ENCODE measurements around the gene CHRFAM7A. TPM values are rescaled to one million over a fixed set of nuclear protein-coding genes. Genes with fewer than 3 reads are reported as not detected.
A peak's percentile ranks its signal among the peaks of the same experiment; 100 is the strongest.
"Not testable (repeated sequence)": the region's sequence is repeated elsewhere in the genome, so short reads cannot be mapped to it uniquely, and the experiment has no call there.

Gene CHRFAM7A
- 10 to 100 TPM in 1 of 6 donors, 1 to 10 TPM in 5; 1.6 to 19.9 (median 4.3) TPM for total RNA-seq

- ATAC-seq (ENCODE audit: low FRiP score in 2 of 2) = peak; percentile 63 to 90
- not testable (repeated sequence) for H3K27ac ChIP-seq, DNase-seq, H3K9me3 ChIP-seq, H3K4me1 ChIP-seq, H3K4me3 ChIP-seq, H3K27me3 ChIP-seq, H3K36me3 ChIP-seq
- WGBS, 2 donors = no CpG with 5 or more reads among the region's 74 CpGs
Observed at GRCh38 chr15:30392766-30393663, at the start of gene CHRFAM7A. CHRFAM7A (minus strand) TSS chr15:30393540; CDS start chr15:30383351, 10,189 bp downstream.

DNA sequence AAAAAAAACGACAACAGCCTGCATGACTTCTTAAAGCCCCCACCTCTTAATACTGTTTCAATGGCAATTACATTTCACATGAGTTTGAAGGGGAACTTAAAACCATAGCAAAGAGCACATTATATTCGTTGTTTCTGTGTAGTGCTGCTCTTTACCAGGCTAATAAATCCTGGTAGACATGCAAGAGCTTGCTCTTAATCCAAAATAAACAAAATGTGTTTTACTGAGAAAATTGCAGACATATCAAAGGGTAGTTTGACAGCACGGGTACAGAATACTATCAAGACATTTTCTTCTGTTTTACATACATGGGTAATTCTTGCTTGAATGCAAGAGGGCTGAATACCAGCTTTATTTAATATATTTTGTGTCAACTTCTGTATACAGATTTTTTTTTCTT lies 45.0 kb upstream of the CHRFAM7A start:
- H3K27me3 ChIP-seq; H3K9me3 ChIP-seq; DNase-seq; ATAC-seq (ENCODE audit: low FRiP score in 2 of 2); H3K4me1 ChIP-seq; H3K27ac ChIP-seq; H3K4me3 ChIP-seq; H3K36me3 ChIP-seq: not testable (repeated sequence)
- 46% methylated on average over 2 of the region's 3 CpGs; no CpG with 5 or more reads in 1 of the 2 donors for WGBS, 2 donors

DNA sequence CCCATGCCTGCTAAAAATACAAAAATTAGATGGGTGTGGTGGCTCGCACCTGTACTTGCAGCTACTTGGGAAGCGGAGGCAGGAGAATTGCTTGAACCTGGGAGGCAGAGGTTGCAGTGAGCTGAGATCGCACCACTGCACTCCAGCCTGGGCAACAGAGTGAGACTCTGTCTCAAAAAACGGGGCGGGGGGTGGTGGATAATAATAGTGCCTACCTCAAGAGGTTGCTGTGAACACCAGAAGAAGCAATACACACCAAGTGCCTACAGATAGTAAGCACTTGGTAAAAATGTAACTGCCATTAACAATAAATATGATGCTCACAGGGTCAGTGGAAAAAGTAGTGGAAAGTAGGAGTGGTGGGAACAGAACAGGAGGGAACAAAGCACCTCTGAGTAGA lies 42.5 kb upstream of the CHRFAM7A start:
- H3K36me3 ChIP-seq; H3K4me1 ChIP-seq; H3K4me3 ChIP-seq; H3K27ac ChIP-seq; H3K27me3 ChIP-seq; ATAC-seq (ENCODE audit: low FRiP score in 2 of 2); DNase-seq; H3K9me3 ChIP-seq: not testable (repeated sequence)
- WGBS, 2 donors = 98 to 100% methylated on average over 3 to 4 of the region's 5 CpGs

DNA sequence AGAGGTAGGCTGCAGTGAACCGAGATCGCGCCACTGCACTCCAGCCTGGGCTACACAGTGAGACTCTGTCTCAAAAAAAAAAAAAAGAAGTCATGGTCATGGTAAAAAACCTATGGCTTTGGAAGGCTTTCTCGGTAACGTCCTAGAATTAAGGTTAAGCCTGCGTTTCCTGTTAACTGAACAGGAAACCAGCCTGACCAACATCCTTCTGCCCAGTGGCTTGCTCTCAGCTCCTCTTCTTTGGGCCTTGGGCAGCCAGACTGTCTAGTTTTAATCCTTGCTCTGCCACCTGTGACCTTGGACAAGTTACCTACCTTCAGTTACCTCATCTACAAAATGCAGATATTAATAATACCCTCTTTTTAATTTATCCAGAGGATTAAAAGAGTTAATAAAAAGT lies 27.4 kb upstream of the CHRFAM7A start:
- DNase-seq; H3K36me3 ChIP-seq; H3K4me3 ChIP-seq; H3K27ac ChIP-seq; H3K9me3 ChIP-seq; H3K27me3 ChIP-seq; ATAC-seq (ENCODE audit: low FRiP score in 2 of 2); H3K4me1 ChIP-seq: not testable (repeated sequence)
- WGBS, 2 donors = 66 to 77% methylated on average over 6 of the region's 6 CpGs

- no CpG with 5 or more reads among the region's 7 CpGs for WGBS, 2 donors
- H3K4me1 ChIP-seq = not testable (repeated sequence)
Observed at GRCh38 chr15:30414160-30414559, 20.8 kb upstream of the CHRFAM7A start, which contains the start of gene GOLGA8R. GOLGA8R (minus strand) TSS chr15:30414260; CDS start chr15:30414162, 98 bp downstream.

DNA sequence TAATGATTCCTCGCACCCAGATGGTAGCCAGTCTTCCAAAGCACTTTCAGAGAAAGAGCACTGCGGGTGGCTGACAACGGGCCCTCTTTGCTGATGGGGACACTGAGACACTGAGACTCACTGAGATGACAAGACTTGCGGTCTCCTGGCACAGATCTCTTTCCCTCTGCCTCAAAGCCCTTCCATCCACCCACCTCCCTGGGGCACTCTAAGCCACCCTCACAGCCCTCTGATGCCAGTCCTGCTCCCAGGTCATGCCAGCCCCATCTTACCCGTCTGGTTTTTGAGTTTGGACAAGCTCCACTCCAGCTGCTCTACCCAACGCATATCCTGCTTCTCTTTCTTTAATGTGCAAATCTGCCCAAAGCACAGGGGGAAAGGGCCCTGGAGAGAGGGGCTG lies 14.3 kb upstream of the CHRFAM7A start:
- not testable (repeated sequence) for H3K36me3 ChIP-seq; H3K27me3 ChIP-seq; H3K27ac ChIP-seq; H3K9me3 ChIP-seq; ATAC-seq (ENCODE audit: low FRiP score in 2 of 2); DNase-seq; H3K4me3 ChIP-seq; H3K4me1 ChIP-seq
- 70 to 88% methylated on average over 2 to 6 of the region's 6 CpGs for WGBS, 2 donors

More at GRCh38 chr15:30414160-30414559, 20.8 kb upstream of the CHRFAM7A start, which contains the start of gene GOLGA8R:
- not testable (repeated sequence) for ATAC-seq (ENCODE audit: low FRiP score in 2 of 2); H3K27me3 ChIP-seq; H3K4me3 ChIP-seq; H3K27ac ChIP-seq; H3K9me3 ChIP-seq; H3K36me3 ChIP-seq; DNase-seq

GRCh38 chr15:30398988-30399387 lies 5.6 kb upstream of the CHRFAM7A start:
- not testable (repeated sequence) for H3K9me3 ChIP-seq; H3K27me3 ChIP-seq; H3K4me3 ChIP-seq; H3K4me1 ChIP-seq; ATAC-seq (ENCODE audit: low FRiP score in 2 of 2); H3K27ac ChIP-seq; H3K36me3 ChIP-seq
- WGBS, 2 donors = no CpG with 5 or more reads among the region's 6 CpGs
- peak; percentile 46 to 65 for DNase-seq
- TF ChIP-seq, protein P1, sequence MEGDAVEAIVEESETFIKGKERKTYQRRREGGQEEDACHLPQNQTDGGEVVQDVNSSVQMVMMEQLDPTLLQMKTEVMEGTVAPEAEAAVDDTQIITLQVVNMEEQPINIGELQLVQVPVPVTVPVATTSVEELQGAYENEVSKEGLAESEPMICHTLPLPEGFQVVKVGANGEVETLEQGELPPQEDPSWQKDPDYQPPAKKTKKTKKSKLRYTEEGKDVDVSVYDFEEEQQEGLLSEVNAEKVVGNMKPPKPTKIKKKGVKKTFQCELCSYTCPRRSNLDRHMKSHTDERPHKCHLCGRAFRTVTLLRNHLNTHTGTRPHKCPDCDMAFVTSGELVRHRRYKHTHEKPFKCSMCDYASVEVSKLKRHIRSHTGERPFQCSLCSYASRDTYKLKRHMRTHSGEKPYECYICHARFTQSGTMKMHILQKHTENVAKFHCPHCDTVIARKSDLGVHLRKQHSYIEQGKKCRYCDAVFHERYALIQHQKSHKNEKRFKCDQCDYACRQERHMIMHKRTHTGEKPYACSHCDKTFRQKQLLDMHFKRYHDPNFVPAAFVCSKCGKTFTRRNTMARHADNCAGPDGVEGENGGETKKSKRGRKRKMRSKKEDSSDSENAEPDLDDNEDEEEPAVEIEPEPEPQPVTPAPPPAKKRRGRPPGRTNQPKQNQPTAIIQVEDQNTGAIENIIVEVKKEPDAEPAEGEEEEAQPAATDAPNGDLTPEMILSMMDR (IDR thresholded peaks at IDR 0.05) = peak in 5 of 6 experiments; percentile 19 to 53 (median 40)

DNA sequence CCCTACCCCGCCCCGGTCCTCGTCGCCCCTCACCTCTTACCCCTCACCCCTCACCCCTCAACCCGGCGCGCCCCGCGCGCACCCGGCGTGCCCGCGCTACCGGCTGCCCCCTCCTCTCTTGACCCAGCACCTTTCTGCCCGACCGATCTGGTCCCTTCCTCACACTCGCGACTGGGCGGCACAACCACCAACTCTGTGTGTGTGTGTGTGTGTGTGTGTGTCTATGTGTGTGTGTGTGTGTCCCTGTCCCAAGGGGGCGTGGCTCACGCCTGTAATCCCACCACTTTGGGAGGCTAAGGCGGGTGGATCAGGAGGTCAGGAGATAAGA lies 288 bp upstream of the CHRFAM7A start:
- not testable (repeated sequence) for H3K4me3 ChIP-seq, DNase-seq, H3K36me3 ChIP-seq, H3K9me3 ChIP-seq, H3K4me1 ChIP-seq, H3K27me3 ChIP-seq, H3K27ac ChIP-seq
- WGBS, 2 donors = no CpG with 5 or more reads among the region's 23 CpGs
- peak; percentile 53 to 63 for ATAC-seq (ENCODE audit: low FRiP score in 2 of 2)

- H3K36me3 ChIP-seq; H3K9me3 ChIP-seq; H3K4me3 ChIP-seq; H3K27me3 ChIP-seq; ATAC-seq (ENCODE audit: low FRiP score in 2 of 2); H3K4me1 ChIP-seq; H3K27ac ChIP-seq; DNase-seq: not testable (repeated sequence)
- no CpG with 5 or more reads among the region's 6 CpGs for WGBS, 2 donors
Observed at GRCh38 chr15:30386318-30386887, 6.9 kb downstream of the CHRFAM7A start.

GRCh38 chr15:30377082-30377413 lies 16.3 kb downstream of the CHRFAM7A start:
- no CpG with 5 or more reads among the region's 5 CpGs for WGBS, 2 donors
- ATAC-seq (ENCODE audit: low FRiP score in 2 of 2) = peak in 1 of 2 donors; percentile 57

DNA sequence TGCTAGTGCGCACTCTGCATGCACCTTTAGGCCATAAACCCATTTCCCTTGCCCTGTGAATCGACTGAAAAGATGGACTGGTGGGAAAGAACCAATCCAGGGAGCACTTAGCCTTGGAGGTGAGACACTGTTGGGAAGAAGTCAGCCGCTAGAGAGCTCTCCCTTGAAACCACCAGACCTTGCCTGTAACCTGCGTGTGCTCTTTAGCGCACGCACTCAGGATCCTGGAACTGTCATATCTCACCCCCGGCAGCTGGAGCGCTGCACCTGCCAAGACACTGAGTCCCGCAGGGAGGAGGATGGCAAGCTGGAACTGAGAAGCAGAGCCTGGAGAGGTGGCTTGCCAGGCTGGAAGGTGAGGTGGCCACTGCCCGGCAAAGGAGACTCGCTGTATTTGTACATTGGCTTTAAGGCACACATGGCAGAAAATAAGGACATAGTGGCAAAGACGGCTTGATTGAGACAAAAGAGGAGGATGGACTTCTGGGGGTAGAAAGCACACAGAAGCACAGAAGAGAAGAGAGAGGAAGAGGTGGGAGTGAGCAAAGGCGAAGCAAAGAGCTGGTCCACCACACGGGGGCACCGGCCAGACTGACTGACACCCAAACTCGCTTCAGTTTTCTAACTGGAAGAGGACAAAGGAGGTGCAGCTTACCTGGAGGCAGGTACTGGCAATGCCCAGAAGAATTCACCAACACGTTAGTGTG lies 16.8 kb downstream of the CHRFAM7A start:
- not testable (repeated sequence) for H3K27me3 ChIP-seq, H3K36me3 ChIP-seq, H3K4me1 ChIP-seq, H3K9me3 ChIP-seq, H3K4me3 ChIP-seq, H3K27ac ChIP-seq, DNase-seq
- WGBS, 2 donors = no CpG with 5 or more reads among the region's 17 CpGs
- peak in 1 of 2 donors; percentile 22 for ATAC-seq (ENCODE audit: low FRiP score in 2 of 2)

More at GRCh38 chr15:30377082-30377413, 16.3 kb downstream of the CHRFAM7A start:
- H3K27ac ChIP-seq, H3K9me3 ChIP-seq, H3K4me3 ChIP-seq, DNase-seq, H3K36me3 ChIP-seq, H3K4me1 ChIP-seq, H3K27me3 ChIP-seq: not testable (repeated sequence)

DNA sequence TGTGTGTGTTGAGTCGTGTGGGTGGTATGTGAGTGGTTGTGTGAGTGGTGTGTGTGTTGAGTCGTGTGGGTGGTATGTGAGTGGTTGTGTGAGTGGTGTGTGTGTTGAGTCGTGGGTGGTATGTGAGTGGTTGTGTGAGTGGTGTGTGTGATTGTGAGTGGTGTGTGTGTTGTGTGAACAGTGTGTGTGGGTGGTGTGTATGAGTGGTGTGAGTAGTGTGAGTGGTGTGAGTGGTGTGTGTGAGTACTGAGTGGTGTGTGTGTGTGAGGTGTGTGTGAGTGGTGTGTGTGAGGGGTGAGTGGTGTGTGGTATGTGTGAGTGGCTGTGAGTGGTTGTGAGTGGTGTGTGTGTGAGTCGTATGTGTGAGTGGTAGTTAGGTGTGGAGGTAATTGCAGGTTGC lies 17.5 kb downstream of the CHRFAM7A start:
- DNase-seq = peak in 1 of 2 donors; percentile 6
- H3K27me3 ChIP-seq, H3K36me3 ChIP-seq, H3K4me3 ChIP-seq, H3K9me3 ChIP-seq, H3K27ac ChIP-seq, H3K4me1 ChIP-seq: not testable (repeated sequence)
- peak; percentile 44 to 85 for ATAC-seq (ENCODE audit: low FRiP score in 2 of 2)
- WGBS, 2 donors = 38 to 60% methylated on average over 4 of the region's 4 CpGs

All from upper lobe of left lung (tissue), 6 donors.